Measurements from ENCODE around the gene CARHSP1.

Gene CARHSP1

GRCh38 chr16:8869212-8869987 is 594 bp upstream of the CARHSP1 start:
- DNase-seq: no peak

- no peak for DNase-seq
Observed at GRCh38 chr16:8867932-8868415, 832 bp downstream of the CARHSP1 start.

GRCh38 chr16:8867216-8867931 is 1.4 kb downstream of the CARHSP1 start:
- DNase-seq: no peak

GRCh38 chr16:8866884-8867215 is 2.0 kb downstream of the CARHSP1 start:
- no peak for DNase-seq

GRCh38 chr16:8866118-8866883 is 2.5 kb downstream of the CARHSP1 start:
- DNase-seq: no peak

- no peak for DNase-seq
Observed at GRCh38 chr16:8865145-8865882, 3.5 kb downstream of the CARHSP1 start.

GRCh38 chr16:8864480-8865110 is 4.2 kb downstream of the CARHSP1 start:
- no peak for DNase-seq

- DNase-seq: no peak
Observed at GRCh38 chr16:8863594-8864424, 5.0 kb downstream of the CARHSP1 start.

GRCh38 chr16:8862309-8863130 is 6.3 kb downstream of the CARHSP1 start:
- DNase-seq: no peak

- no peak for DNase-seq
Observed at GRCh38 chr16:8861563-8862308, 7.1 kb downstream of the CARHSP1 start.

GRCh38 chr16:8859913-8860881 is 8.6 kb downstream of the CARHSP1 start:
- no peak for DNase-seq

GRCh38 chr16:8858994-8859912 is 9.6 kb downstream of the CARHSP1 start:
- DNase-seq: no peak

GRCh38 chr16:8855972-8856371 is 12.8 kb downstream of the CARHSP1 start:
- DNase-seq: no peak

GRCh38 chr16:8855051-8855786 is 13.6 kb downstream of the CARHSP1 start:
- no peak for DNase-seq

- DNase-seq: no peak
Observed at GRCh38 chr16:8854298-8854948, 14.4 kb downstream of the CARHSP1 start.

GRCh38 chr16:8853611-8854010 is 15.2 kb downstream of the CARHSP1 start:
- no peak for DNase-seq

Data from inflammatory macrophage treated with lipopolysaccharide for 1 hour (primary cell).